Neural progenitor cell (in vitro differentiated cells): ENCODE data around the gene PIP5K1B. TPM values are rescaled to one million over a fixed set of nuclear protein-coding genes. Genes with fewer than 3 reads are reported as not detected.
A peak's percentile ranks its signal among the peaks of the same experiment; 100 is the strongest.

Experiments
- DNase-seq: peaks from one replicate; pipeline ENCODE4 v3.0.0-alpha.2; 2016; ENCODE audit warnings: low spot score
- H2AFZ ChIP-seq: fragments of 200-600 bp; sonication (generic); replicated peaks from 2 replicates; pipeline ENCODE4 v1.6.1; 2016; ENCODE audit warnings: antibody characterized with exemption
- H3F3A ChIP-seq: fragments of 200-600 bp; sonication (generic); 2 replicates; pipeline ENCODE4 v1.6.1; 2016; ENCODE audit warnings: antibody characterized with exemption, low read depth
- H3K27ac ChIP-seq: fragments of 200-600 bp; sonication (generic); 2 replicates; pipeline ENCODE4 v1.5.1; 2016; ENCODE audit warnings: mild to moderate bottlenecking
- H3K27me3 ChIP-seq: fragments of 200-600 bp; sonication (generic); 2 replicates; pipeline ENCODE4 v1.6.1; 2016; ENCODE audit warnings: mild to moderate bottlenecking, moderate library complexity
- H3K36me3 ChIP-seq: fragments of 200-600 bp; sonication (generic); 2 replicates; pipeline ENCODE4 v1.5.1; 2016
- H3K4me1 ChIP-seq: fragments of 200-600 bp; sonication (generic); 2 replicates; pipeline ENCODE4 v1.6.1; 2016; ENCODE audit warnings: mixed run types
- H3K4me2 ChIP-seq: fragments of 200-600 bp; sonication (generic); 2 replicates; pipeline ENCODE4 v1.6.1; 2016
- H3K4me3 ChIP-seq: fragments of 200-600 bp; sonication (generic); 2 replicates; pipeline ENCODE4 v1.5.1; 2016
- H3K79me2 ChIP-seq: fragments of 200-600 bp; sonication (generic); 2 replicates; pipeline ENCODE4 v1.6.1; 2016; ENCODE audit warnings: low read depth
- H3K9ac ChIP-seq: fragments of 200-600 bp; sonication (generic); 2 replicates; pipeline ENCODE4 v1.6.1; 2016
- H3K9me3 ChIP-seq: fragments of 200-600 bp; sonication (generic); 2 replicates; pipeline ENCODE4 v1.5.1; 2016; ENCODE audit warnings: low read depth
- H4K20me1 ChIP-seq: fragments of 200-600 bp; sonication (generic); 2 replicates; pipeline ENCODE4 v1.6.1; 2016; ENCODE audit warnings: low read depth
- H3K27ac Mint-ChIP-seq: 3 replicates; pipeline ENCODE4 v1.8.0; 2021; ENCODE audit warnings: mixed read lengths
- H3K27me3 Mint-ChIP-seq: 2 replicates; pipeline ENCODE4 v1.8.0; 2022; ENCODE audit warnings: low read depth, mild to moderate bottlenecking, inconsistent platforms, moderate library complexity, mixed read lengths; ENCODE audit not compliant: insufficient read depth
- H3K36me3 Mint-ChIP-seq: 3 replicates; pipeline ENCODE4 v1.8.0; 2021; ENCODE audit warnings: mixed read lengths
- H3K4me1 Mint-ChIP-seq: 3 replicates; pipeline ENCODE4 v1.8.0; 2021; ENCODE audit warnings: mixed read lengths
- H3K4me3 Mint-ChIP-seq: 3 replicates; pipeline ENCODE4 v1.8.0; 2021; ENCODE audit warnings: mild to moderate bottlenecking, moderate library complexity, mixed read lengths
- H3K9me3 Mint-ChIP-seq: 3 replicates; pipeline ENCODE4 v1.8.0; 2020; ENCODE audit warnings: mixed read lengths
- EZH2 ChIP-seq: fragments of 200-600 bp; sonication (generic); IDR thresholded peaks from 2 replicates; pipeline ENCODE4 v1.6.1; 2017; ENCODE audit warnings: antibody characterized with exemption, mild to moderate bottlenecking, moderate library complexity
- EZH2phosphoT487 ChIP-seq: fragments of 200-600 bp; sonication (generic); IDR thresholded peaks from 2 replicates; pipeline ENCODE4 v1.6.1; 2017; ENCODE audit warnings: antibody characterized with exemption
- total RNA-seq: library from RNA; depleted of rRNA; stranded (reverse); fragments of >200 nt; gene quantifications from 2 replicates; pipeline ENCODE4 v1.2.3, GENCODE V29; 2015; ENCODE audit warnings: low replicate concordance
- TF ChIP-seq, protein P1 (sequence below): fragments of 200-600 bp; sonication (generic); IDR thresholded peaks from 2 replicates; pipeline ENCODE4 v1.5.1; 2017; ENCODE audit warnings: antibody characterized with exemption, mild to moderate bottlenecking

PIP5K1B gene
- total RNA-seq, 1 donor from 2014 or later: 3.2 TPM

DNA sequence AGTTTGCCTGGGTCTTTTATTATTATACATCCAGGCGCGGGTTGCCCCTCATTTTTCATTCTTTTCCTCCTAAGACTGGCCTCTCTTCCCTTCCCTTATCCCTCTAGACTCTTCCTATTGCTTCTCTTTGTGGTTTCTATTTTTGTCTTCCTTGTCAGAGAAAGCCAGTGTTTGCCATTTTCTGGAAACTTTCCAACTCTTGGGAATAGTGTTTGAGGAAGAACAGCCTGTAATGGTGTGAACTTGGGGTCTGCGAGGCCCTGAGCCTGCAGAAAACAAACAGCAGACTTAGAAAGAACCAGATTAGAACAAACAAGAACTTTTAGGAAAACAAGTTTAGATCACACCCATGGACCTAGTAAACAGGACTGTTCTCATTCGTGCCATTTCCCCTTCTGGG is 293.3 kb downstream of the PIP5K1B start:
- no peak overlapping the region for H2AFZ ChIP-seq
- H3K27me3 ChIP-seq: no peaks in the 10 kb centered on the region
- H3K27ac ChIP-seq: peak overlapping the region; percentile 93

DNA sequence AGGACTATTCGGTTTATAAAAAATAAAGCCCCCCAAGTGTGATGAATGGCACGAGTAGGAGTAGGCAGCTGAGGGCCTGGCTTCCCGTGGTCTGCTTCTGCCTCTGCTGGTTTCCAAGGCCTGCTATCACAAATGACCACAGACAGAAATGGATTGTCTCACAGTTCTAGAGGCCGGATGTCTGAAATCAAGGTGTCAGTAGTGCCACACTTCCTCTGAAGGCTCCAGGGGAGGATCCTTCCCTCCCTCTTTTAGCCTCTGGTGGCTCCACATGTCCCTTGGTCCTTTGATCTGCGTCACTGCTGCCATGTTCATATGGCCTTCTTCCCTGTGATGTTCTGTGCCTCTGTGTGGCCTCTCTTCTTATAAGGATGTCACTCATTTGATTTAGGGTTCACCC is 293.8 kb downstream of the PIP5K1B start:
- DNase-seq: no peak
- H3F3A ChIP-seq: peaks cover 22% of the 10 kb centered on the region
- H3K79me2 ChIP-seq: no peaks in the 10 kb centered on the region
- H3K4me3 ChIP-seq: no peak overlapping the region
- H4K20me1 ChIP-seq: no peaks in the 10 kb centered on the region
- no peak overlapping the region for H3K27ac ChIP-seq
- Mint-ChIP-seq H3K27me3 (peaks cover 5% of the 10 kb centered on the region), H3K36me3 (peaks cover 10% of the 10 kb centered on the region), H3K9me3 (no peaks in the 10 kb centered on the region), H3K4me3 (no peak overlapping the region), H3K4me1 (peaks cover 40% of the 10 kb centered on the region), H3K27ac (no peak overlapping the region)
- H3K36me3 ChIP-seq: no peaks in the 10 kb centered on the region
- H3K4me1 ChIP-seq: peaks cover 36% of the 10 kb centered on the region
- H3K9ac ChIP-seq: no peak overlapping the region
- no peak overlapping the region for H3K4me2 ChIP-seq
- TF ChIP-seq EZH2phosphoT487 (no peak), EZH2 (no peak)
- TF ChIP-seq, protein P1, sequence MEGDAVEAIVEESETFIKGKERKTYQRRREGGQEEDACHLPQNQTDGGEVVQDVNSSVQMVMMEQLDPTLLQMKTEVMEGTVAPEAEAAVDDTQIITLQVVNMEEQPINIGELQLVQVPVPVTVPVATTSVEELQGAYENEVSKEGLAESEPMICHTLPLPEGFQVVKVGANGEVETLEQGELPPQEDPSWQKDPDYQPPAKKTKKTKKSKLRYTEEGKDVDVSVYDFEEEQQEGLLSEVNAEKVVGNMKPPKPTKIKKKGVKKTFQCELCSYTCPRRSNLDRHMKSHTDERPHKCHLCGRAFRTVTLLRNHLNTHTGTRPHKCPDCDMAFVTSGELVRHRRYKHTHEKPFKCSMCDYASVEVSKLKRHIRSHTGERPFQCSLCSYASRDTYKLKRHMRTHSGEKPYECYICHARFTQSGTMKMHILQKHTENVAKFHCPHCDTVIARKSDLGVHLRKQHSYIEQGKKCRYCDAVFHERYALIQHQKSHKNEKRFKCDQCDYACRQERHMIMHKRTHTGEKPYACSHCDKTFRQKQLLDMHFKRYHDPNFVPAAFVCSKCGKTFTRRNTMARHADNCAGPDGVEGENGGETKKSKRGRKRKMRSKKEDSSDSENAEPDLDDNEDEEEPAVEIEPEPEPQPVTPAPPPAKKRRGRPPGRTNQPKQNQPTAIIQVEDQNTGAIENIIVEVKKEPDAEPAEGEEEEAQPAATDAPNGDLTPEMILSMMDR: no peak
- H2AFZ ChIP-seq: no peak overlapping the region
- no peaks in the 10 kb centered on the region for H3K9me3 ChIP-seq
- H3K27me3 ChIP-seq: no peaks in the 10 kb centered on the region

More for the DNA sequence above, 293.3 kb downstream of the PIP5K1B start:
- Histone ChIP-seq H3K36me3 (no peaks in the 10 kb centered on the region), H3K79me2 (no peaks in the 10 kb centered on the region), H3K4me1 (peaks cover 36% of the 10 kb centered on the region), H3K9ac (no peak overlapping the region), H4K20me1 (no peaks in the 10 kb centered on the region), H3K9me3 (no peaks in the 10 kb centered on the region), H3K4me2 (peak overlapping the region; percentile 60), H3F3A (peaks cover 22% of the 10 kb centered on the region), H3K4me3 (no peak overlapping the region)
- TF ChIP-seq EZH2phosphoT487 (no peak), EZH2 (no peak)
- TF ChIP-seq, protein P1: no peak
- no peaks in the 10 kb centered on the region for H3K9me3 Mint-ChIP-seq
- no peak for DNase-seq
- peaks cover 5% of the 10 kb centered on the region for H3K27me3 Mint-ChIP-seq
- H3K36me3 Mint-ChIP-seq: peaks cover 12% of the 10 kb centered on the region
- no peak overlapping the region for H3K4me3 Mint-ChIP-seq
- peaks cover 40% of the 10 kb centered on the region for H3K4me1 Mint-ChIP-seq
- H3K27ac Mint-ChIP-seq: peak overlapping the region; percentile 59

DNA sequence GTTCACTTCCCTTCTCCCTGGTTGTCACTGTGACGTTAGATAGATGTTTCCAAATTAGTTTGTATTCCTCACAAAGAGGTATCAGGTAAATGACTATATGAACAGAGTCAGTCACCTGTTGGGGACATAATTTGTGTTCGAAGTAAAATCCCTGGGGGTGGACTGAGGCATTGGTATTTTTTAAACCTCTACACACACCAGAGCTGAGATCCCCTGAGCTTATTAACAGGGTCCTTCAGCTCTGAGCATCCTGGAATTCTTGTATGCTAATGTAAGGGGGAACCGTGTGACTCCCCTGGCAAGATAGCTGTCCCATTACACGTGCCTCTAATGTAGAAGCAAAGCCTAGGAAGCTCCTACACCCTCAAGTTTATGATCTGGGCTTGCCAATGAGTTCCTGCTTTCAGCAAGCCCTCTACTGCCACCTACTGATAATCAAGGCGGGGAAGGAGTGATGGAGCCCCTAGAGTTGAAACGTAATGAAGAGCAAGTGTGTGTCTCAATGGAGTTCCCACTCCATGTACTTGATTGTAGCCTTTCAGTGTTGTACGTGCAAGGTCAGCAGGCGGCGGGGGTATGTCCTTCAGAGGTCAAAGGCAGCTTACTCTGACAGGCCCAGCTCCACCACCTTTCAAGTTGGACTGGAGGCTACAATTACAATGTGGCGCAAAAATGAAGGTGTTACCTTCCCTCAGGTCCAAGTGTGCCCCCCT is 294.5 kb downstream of the PIP5K1B start:
- TF ChIP-seq EZH2: no peak
- TF ChIP-seq, protein P1: peak; percentile 83
- TF ChIP-seq EZH2phosphoT487: no peak
- peak; percentile 82 for DNase-seq
- H3K27ac Mint-ChIP-seq: peak overlapping the region; percentile 11

More for the DNA sequence above, 294.5 kb downstream of the PIP5K1B start:
- H3K36me3 ChIP-seq: no peaks in the 10 kb centered on the region
- H3K9me3 Mint-ChIP-seq: no peaks in the 10 kb centered on the region
- H3K27ac ChIP-seq: no peak overlapping the region
- H3K79me2 ChIP-seq: no peaks in the 10 kb centered on the region
- H2AFZ ChIP-seq: no peak overlapping the region
- H3F3A ChIP-seq: peaks cover 22% of the 10 kb centered on the region
- no peaks in the 10 kb centered on the region for H3K9me3 ChIP-seq
- no peaks in the 10 kb centered on the region for H3K27me3 ChIP-seq
- H3K9ac ChIP-seq: no peak overlapping the region
- peaks cover 5% of the 10 kb centered on the region for H3K27me3 Mint-ChIP-seq
- peaks cover 36% of the 10 kb centered on the region for H3K4me1 ChIP-seq
- H3K4me1 Mint-ChIP-seq: peaks cover 40% of the 10 kb centered on the region
- no peak overlapping the region for H3K4me3 Mint-ChIP-seq
- H3K4me3 ChIP-seq: no peak overlapping the region
- no peak overlapping the region for H3K4me2 ChIP-seq
- H4K20me1 ChIP-seq: no peaks in the 10 kb centered on the region
- peaks cover 10% of the 10 kb centered on the region for H3K36me3 Mint-ChIP-seq
